ENCODE data around the gene SMC3. TPM values are rescaled to one million over a fixed set of nuclear protein-coding genes. Genes with fewer than 3 reads are reported as not detected.

Gene SMC3
- total and polyA plus RNA-seq, 2 of the 13 experiments (the other 11 are each of a cell fraction or from before 2014, with no cell fraction given), result 11.7 to 48.0 TPM

GRCh38 chr10:110544958-110545537 is 22.4 kb upstream of the SMC3 start:
- Histone ChIP-seq H3K4me3 (replicated peaks in 1 of 3; ENCODE audit: insufficient read depth in 1 of 3, low read depth in 2 of 3, low read length in 3 of 3) (no peak overlapping the region), H3K9ac (ENCODE audit: insufficient read depth, low read depth, low read length) (no peak overlapping the region), H3K27ac (ENCODE audit: extremely low read length, insufficient read depth, low read length) (no peak overlapping the region), H3K27me3 (ENCODE audit: control insufficient read depth in 1 of 2, insufficient read depth in 2 of 2, low read length in 2 of 2) (peaks cover 0 to 3% of the 10 kb centered on the region in 2 experiments; a peak in 1 of 5 replicates), H3K36me3 (replicated peaks in 1 of 2; ENCODE audit: control insufficient read depth in 1 of 2, insufficient read depth in 2 of 2, low read length in 2 of 2) (no peaks in the 10 kb centered on the region), H3K4me1 (ENCODE audit: insufficient read depth, low read length) (no peaks in the 10 kb centered on the region), H3K9me3 (ENCODE audit: low read length) (no peaks in the 10 kb centered on the region), H3K4me2 (ENCODE audit: low read depth, low read length) (no peak overlapping the region), H2AFZ (ENCODE audit: low read length) (no peak overlapping the region), H4K20me1 (ENCODE audit: insufficient read depth, low read length) (no peaks in the 10 kb centered on the region), H3K79me2 (ENCODE audit: insufficient read depth, low read length) (no peaks in the 10 kb centered on the region)
- no peak for FAIRE-seq
- POLR2A ChIA-PET, result no interaction called here
- TF ChIP-seq RBFOX2 (IDR thresholded peaks at IDR 0.05; ENCODE audit: low read depth, low read length) (no peak), ZNF367 (CRISPR knock-in tag; IDR thresholded peaks at IDR 0.05; ENCODE audit: borderline replicate concordance) (no peak), PAWR (CRISPR knock-in tag; IDR thresholded peaks at IDR 0.05; ENCODE audit: borderline replicate concordance) (no peak), HNRNPK (IDR thresholded peaks at IDR 0.05; ENCODE audit: low read depth, low read length, poor library complexity, severe bottlenecking) (no peak), ZZZ3 (CRISPR knock-in tag; IDR thresholded peaks at IDR 0.05; ENCODE audit: borderline replicate concordance) (no peak), SETDB1 (CRISPR knock-in tag; IDR thresholded peaks at IDR 0.05; ENCODE audit: borderline replicate concordance) (no peak)
- TF ChIP-seq, protein P1, sequence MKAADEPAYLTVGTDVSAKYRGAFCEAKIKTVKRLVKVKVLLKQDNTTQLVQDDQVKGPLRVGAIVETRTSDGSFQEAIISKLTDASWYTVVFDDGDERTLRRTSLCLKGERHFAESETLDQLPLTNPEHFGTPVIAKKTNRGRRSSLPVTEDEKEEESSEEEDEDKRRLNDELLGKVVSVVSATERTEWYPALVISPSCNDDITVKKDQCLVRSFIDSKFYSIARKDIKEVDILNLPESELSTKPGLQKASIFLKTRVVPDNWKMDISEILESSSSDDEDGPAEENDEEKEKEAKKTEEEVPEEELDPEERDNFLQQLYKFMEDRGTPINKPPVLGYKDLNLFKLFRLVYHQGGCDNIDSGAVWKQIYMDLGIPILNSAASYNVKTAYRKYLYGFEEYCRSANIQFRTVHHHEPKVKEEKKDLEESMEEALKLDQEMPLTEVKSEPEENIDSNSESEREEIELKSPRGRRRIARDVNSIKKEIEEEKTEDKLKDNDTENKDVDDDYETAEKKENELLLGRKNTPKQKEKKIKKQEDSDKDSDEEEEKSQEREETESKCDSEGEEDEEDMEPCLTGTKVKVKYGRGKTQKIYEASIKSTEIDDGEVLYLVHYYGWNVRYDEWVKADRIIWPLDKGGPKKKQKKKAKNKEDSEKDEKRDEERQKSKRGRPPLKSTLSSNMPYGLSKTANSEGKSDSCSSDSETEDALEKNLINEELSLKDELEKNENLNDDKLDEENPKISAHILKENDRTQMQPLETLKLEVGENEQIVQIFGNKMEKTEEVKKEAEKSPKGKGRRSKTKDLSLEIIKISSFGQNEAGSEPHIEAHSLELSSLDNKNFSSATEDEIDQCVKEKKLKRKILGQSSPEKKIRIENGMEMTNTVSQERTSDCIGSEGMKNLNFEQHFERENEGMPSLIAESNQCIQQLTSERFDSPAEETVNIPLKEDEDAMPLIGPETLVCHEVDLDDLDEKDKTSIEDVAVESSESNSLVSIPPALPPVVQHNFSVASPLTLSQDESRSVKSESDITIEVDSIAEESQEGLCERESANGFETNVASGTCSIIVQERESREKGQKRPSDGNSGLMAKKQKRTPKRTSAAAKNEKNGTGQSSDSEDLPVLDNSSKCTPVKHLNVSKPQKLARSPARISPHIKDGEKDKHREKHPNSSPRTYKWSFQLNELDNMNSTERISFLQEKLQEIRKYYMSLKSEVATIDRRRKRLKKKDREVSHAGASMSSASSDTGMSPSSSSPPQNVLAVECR (CRISPR knock-in tag; IDR thresholded peaks at IDR 0.05; ENCODE audit: borderline replicate concordance), result no peak
- no peak for DNase-seq (ENCODE audit: low spot score)
- BruUV-seq (replicated peaks), result no TSS peak
- CTCF ChIA-PET (ENCODE audit: low intra/inter-chr PET ratio, low total read pairs), result interaction anchor here (2.7 to 3.3 kb wide), 2 partner anchors 190 to 233 kb away, joined by 16 to 27 read pairs; no protein-coding TSS in a partner anchor
- intact Hi-C loops (cut with micrococcal nuclease; ENCODE audit: unreplicated experiment) (no loop called here), in situ Hi-C loops (cut with HindIII; ENCODE audit: extremely low pct_ligation_motif_present, low pct_unique_long_range_greater_than_20kb) (loop anchor here (5.0 kb wide), 1 partner anchor 193 kb away; no protein-coding TSS in a partner anchor)
- ATAC-seq, result no peak
